Stimulated activated CD4-positive, alpha-beta T cell treated with anti-CD3 and anti-CD28 coated beads, Interleukin-12 subunit alpha, Interleukin-12 subunit beta, amount 100 ng/mL, for 48 hours (primary cell): ENCODE results near the gene DCAF8.

Experiments
- DNase-seq, 3 donors: peaks; one replicate each; pipeline ENCODE4 v3.0.0-alpha.2; 2020; ENCODE audit warnings: low read depth in 2 of 3, low spot score in 1 of 3

The DCAF8 gene

GRCh38 chr1:160206036-160206389, 56.3 kb downstream of the DCAF8 start:
- DNase-seq: peak; percentile 27 to 46 (median 30)

GRCh38 chr1:160205242-160206035, 56.9 kb downstream of the DCAF8 start, which contains the start of gene PEA15:
TSS of gene PEA15 (plus strand) at chr1:160205384. CDS start at chr1:160211545, 6,161 bp downstream.
- DNase-seq: peak; percentile 36 to 63 (median 61)

DNA sequence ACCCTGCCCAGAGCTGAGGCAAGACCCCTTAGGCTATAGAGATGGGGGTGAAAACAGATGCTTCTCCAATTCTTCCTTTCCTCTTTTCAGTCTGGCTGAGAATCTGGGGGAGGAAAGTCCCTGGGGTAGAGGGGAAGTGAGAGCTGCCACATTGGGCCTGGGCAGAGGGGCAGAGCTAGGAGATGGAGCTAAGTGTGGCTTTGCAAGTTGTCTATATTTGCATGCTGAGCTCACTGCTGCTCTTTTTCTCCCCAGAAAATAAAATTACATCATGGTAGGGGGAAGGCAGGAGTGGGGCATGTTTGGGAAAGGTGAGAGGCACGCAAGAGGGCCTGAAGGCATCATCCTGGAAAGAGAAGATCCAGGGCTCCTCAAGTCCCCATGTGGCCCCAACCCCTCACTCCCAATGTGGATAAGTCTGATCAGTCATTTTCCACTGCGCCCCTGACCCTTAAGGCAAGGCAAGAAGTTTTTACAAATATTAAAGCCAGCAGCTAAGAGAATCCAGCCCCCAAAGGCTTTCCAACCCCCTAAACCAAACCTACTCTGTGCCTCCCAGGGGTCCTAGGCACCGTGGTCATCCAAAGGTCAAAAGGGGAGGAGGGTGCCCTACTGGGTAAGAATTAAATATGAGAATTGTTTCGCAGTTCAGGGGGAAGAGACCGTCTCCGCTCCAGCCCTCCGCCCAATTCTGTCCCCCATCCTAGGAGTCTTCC, 57.7 kb downstream of the DCAF8 start:
- peak in 1 of 3 donors; percentile 2 for DNase-seq

DNA sequence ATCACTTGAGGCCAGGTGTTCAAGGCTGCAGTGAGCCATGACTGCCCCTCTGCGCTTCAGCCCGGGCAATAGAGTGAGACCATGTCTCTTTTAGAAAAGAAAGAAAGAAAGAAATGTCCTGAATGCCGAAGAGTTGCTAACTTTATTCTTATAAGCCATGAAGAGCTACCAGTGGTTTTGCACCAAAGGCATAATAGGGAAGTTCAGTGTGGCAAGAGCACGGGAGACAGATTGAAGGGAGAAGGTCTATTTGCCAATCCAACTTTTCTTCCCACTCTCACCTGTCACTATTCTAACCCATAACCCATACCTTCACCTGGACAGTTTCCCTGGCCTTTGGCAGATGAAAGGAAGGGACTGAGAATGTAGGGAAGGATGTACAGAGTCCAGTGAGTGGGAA, 61.6 kb downstream of the DCAF8 start:
- no peak for DNase-seq

- DNase-seq: no peak
Measured at GRCh38 chr1:160197231-160197630, 65.1 kb downstream of the DCAF8 start.

DNA sequence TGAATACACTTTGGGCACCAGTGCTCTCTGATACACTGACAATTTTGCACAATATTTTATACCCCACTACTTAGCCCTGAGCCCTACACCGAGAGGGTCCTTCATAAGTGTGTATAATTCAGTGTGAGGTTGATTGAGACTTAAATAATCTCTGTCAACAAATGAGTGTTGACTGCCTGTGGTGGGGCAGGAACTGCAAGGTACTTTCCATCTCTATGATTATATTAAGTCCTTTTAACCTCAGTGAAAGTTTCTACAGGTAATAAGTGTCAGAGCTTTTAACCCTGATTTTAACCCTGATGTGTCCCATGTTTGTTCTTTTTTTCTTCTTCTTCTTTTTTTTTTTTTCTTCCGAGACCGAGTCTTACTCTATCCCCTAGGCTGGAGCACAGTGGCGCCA, 66.2 kb downstream of the DCAF8 start:
- DNase-seq: no peak

DNA sequence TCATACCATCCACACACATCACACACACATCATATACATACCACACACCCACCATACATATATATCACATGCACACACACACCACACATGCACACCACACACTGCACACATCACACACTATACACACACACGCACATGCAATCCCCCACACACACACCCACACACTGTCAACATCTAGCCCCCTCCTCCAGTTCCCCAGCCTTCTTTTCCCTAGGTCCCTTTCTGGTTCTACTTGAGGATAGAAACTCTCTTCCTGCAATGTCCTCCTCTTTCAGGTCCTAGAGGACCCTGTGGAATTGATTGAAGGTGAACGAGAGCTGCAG, 67.7 kb downstream of the DCAF8 start:
- no peak for DNase-seq

- no peak for DNase-seq
Measured at GRCh38 chr1:160193832-160194736, 68.3 kb downstream of the DCAF8 start.

- peak; percentile 68 to 88 (median 73) for DNase-seq
Measured at GRCh38 chr1:160193091-160193819, 69.1 kb downstream of the DCAF8 start.

- DNase-seq: no peak
Measured at GRCh38 chr1:160192234-160192633, 70.1 kb downstream of the DCAF8 start.

GRCh38 chr1:160191756-160192155, 70.6 kb downstream of the DCAF8 start:
- DNase-seq: no peak

DNA sequence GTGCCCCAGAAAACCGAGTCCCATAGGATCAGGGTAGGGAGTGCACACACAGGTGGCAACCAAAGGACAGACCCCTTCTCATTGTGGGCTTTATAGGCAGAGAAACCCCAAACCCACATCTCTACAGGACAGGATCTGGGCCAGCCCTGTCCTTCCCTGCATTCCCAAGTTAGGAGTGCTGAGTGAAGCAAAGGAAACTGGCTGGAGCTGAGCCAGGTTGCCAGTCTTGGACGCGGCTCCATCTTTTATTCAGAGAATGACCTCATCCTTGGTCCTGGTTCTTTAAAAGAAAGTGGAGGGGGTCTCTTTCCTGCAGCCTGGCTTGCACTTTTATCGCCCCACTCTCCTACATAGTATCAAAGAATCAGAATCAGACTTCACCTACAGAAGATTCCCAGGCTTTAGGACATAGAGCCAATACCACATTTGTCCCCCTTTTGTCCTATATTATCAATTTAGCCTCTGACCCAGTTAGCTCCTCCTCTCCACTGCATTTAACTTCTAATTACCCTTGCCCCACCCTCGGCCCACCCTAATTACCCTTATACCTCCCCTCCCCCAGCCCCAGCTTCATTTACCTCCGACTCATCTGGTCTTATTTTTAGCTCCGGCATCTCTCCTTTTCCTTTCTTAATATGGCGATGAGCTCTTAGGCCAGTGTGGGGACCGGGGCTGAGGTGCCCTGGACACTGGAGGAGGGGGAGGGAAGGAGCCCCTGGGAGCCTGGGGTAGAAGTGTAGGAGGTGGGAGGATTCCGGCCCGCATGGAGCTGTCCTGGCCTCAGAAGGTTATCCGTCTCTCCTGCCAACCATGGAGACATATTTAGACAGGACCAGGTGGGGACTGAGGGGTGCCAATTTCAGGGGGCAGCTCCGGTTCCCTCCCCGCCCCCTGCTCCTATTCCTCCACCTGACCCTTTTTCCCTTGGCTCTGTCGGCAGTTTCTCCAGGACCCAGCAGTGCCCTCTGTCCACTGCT, 72.4 kb downstream of the DCAF8 start, which contains the start of gene CASQ1:
Gene CASQ1, plus strand, starts transcription at position 927 of the 977 bp plus-strand sequence. CDS start 177 bp downstream, outside the sequence.
- no peak for DNase-seq

DNA sequence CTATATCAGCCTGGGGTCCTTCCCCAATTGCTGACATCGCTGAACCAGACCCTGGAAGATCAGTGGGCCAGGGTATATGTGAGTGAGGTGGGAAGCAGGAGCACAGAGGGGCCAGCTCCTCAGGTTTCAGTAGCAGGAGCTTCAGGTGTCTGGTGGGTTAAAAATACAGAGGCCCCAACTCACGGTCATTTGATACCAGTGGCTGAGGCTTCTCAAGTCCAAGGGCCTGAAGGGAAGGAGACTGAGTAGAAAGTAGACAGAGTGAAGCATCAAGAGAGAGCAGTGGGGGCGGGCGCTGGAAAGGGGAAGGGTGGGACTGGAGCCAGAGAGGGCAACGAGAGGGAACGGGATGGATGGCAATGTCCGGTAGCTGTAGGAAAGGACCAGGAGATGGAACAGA, 74.0 kb downstream of the DCAF8 start:
- DNase-seq: no peak

DNA sequence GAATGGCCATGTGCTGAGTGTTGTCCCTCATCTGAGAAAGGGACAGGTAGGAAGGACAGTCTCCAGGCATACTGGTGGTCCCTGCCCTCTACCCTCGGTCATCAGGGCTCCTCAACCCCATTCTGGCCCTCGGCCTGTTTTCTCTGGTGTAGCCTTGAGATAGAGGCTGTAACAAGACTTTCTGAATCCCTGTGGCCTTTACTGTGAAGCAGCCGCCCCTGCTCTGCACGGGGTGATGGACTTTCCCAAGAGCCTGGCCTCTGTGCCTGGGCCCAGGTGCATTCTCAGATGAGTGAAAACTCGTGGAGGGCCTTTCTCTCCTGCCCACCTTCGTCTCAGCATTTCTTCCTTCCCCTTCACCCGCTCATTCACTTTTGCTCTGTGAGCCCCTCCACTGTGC, 74.9 kb downstream of the DCAF8 start:
- no peak for DNase-seq

DNA sequence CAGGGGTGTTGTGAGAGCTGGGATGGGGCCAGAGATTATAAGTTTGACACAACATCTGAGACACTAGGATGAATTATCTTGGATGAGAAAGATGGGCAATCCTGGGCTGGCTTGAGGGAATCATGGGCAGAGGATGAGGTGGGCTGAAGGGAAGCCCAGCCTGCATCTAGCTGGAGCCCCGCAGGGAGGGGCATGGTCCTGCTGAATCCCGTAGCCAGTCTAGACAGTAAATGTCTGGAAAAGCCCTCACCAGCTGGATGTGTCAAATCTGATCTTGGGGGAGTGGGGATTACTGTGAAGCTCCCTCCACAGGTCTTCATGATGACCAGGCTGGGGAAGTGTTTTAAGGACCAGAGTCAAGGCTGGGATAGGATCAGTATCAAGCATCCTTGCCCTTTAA, 75.6 kb downstream of the DCAF8 start:
- DNase-seq: no peak

- DNase-seq: no peak
Measured at GRCh38 chr1:160186246-160186645, 76.1 kb downstream of the DCAF8 start.

- DNase-seq: no peak
Measured at GRCh38 chr1:160179336-160179735, 83.0 kb downstream of the DCAF8 start.

- DNase-seq: no peak
Measured at GRCh38 chr1:160178731-160179130, 83.6 kb downstream of the DCAF8 start.

- DNase-seq: no peak
Measured at GRCh38 chr1:160177667-160178066, 84.7 kb downstream of the DCAF8 start.

GRCh38 chr1:160177231-160177630, 85.1 kb downstream of the DCAF8 start:
- DNase-seq: no peak
